Heart left ventricle (tissue), 16 donors: ENCODE results near the gene RITA1. TPM values are rescaled to one million over a fixed set of nuclear protein-coding genes. Genes with fewer than 3 reads are reported as not detected.

ENCODE experiments used
- ATAC-seq, 4 donors: fragments of 200-7000 bp; cut with Tn5 transposase; one replicate each; pipeline ENCODE4 v1.9.1; 2020 to 2022; ENCODE audit warnings: moderate library complexity in 4 of 4, mild to moderate bottlenecking in 3 of 4, moderate number of reproducible peaks in 1 of 4
- DNase-seq, 5 donors: peaks; one replicate each; pipeline ENCODE4 v3.0.0-alpha.2; 2020
- H3K27ac ChIP-seq, 12 donors: fragments of 200-600 bp; sonication (generic) in 4 of 12; one replicate each; pipeline versions ENCODE4 v1.5.0 to v1.8.0; 2016 to 2022; ENCODE audit warnings: mild to moderate bottlenecking in 2 of 12
- H3K27me3 ChIP-seq, 9 donors: fragments of 200-600 bp; sonication (generic) in 2 of 9; one replicate each; pipeline versions ENCODE4 v1.5.1 to v1.8.0; 2016 to 2022; ENCODE audit warnings: mild to moderate bottlenecking in 3 of 9
- H3K36me3 ChIP-seq, 9 donors: fragments of 200-600 bp; sonication (generic) in 2 of 9; one replicate each; pipeline versions ENCODE4 v1.5.0 to v1.8.0; 2018 to 2022; ENCODE audit warnings: mild to moderate bottlenecking in 2 of 9
- H3K4me1 ChIP-seq, 12 donors: fragments of 200-600 bp; sonication (generic) in 4 of 12; one replicate each; pipeline versions ENCODE4 v1.5.0 to v1.8.0; 2016 to 2022; ENCODE audit warnings: mild to moderate bottlenecking in 3 of 12
- H3K4me3 ChIP-seq, 12 donors: fragments of 200-600 bp; sonication (generic) in 4 of 12; one replicate each; pipeline versions ENCODE4 v1.5.0 to v1.8.0; 2017 to 2022; ENCODE audit warnings: mild to moderate bottlenecking in 9 of 12, moderate library complexity in 4 of 12
- H3K9me3 ChIP-seq, 12 donors: fragments of 200-600 bp; sonication (generic) in 4 of 12; one replicate each; pipeline versions ENCODE4 v1.5.0 to v1.8.0; 2016 to 2022; ENCODE audit warnings: mild to moderate bottlenecking in 1 of 12
- CTCF ChIP-seq, 12 donors: fragments of 200-600 bp; sonication (generic) in 4 of 12; IDR thresholded peaks; one replicate each; pipeline versions ENCODE4 v1.5.0 to v1.8.0; 2018 to 2022; ENCODE audit warnings: antibody characterized with exemption in 12 of 12, mild to moderate bottlenecking in 5 of 12
- POLR2A ChIP-seq, 2 donors: fragments of 450-650 bp; IDR thresholded peaks; one replicate each; pipeline ENCODE4 v1.6.1; 2017; ENCODE audit warnings: antibody characterized with exemption in 2 of 2, mild to moderate bottlenecking in 2 of 2, moderate library complexity in 2 of 2
- WGBS, 4 donors: extraction: QIAGEN DNeasy Blood & Tissue Kit in 2 of 4; methylation state at CpG; one replicate each; pipeline versions ENCODE4 v1.1.5 to v1.1.7; 2013 to 2018; 5-methylcytosine and 5-hydroxymethylcytosine counted together
- intact Hi-C, 10 donors: fragments of 100-400 bp; cut with DNase I; formaldehyde crosslinking; loops; one replicate each; pipeline versions ENCODE4 v1.11.1 to v1.14.2; 2022
- polyA plus RNA-seq, 2 donors: library from polyadenylated mRNA; stranded (reverse); fragments of 200-250 nt; gene quantifications; one replicate each; pipeline ENCODE4 v1.2.3, GENCODE V29; 2013
- total RNA-seq, 9 donors: library from RNA; depleted of rRNA in 2 of 9; stranded (reverse); fragments of >200 nt in 2 of 9; fragmentation: NEBNext Ultra II Directional in 3 of 9; extraction: Animal tissue kit (Norgen Biotek cat#: 25700) in 3 of 9; gene quantifications; one replicate each; pipeline versions ENCODE4 v1.1.0 to v1.2.4, GENCODE V29; 2016 to 2023
- donor health status: ischemic (EF 13 %, LVEDD 7.1; RV severe dilation, severe dysfunction).
- donor health status: healthy with polysubstance abuse.
- donor health status: DM: no; HTN: yes; CAD: no.
- donor health status: DM: no; HTN: no; CAD: no.
- donor health status: ischemic (EF 25% LVEDD 6.9; RV normal size, moderate dysfunction).
- donor health status: ischemic (EF 25% LVEDD 5.7; RV mildly dilated, moderate dysfunction).
- donor health status: healthy.
- donor health status: DM: yes; HTN: yes; CAD: no.
- donor health status: ischemic (EF 35%, LVEDD 5.7; RV mildly dilated, moderate dysfunction).
- donor health status: nonischemic (EF 11% LVEDD 7.7; RV severe dilation, severe dysfunction).
- donor health status: DM: yes; HTN: yes; CAD: no.
- donor health status: PGD.
- donor health status: ischemic (EF 29% LVEDD 5.4; RV normal size, mild dysfunction).
- donor health status: nonischemic (EF 23%, LVEDD 6.1; RV moderate dilation, normal function).

RITA1 gene
- total and polyA plus RNA-seq, 11 donors: 10.4 to 30.7 (median 14.7) TPM

- TF ChIP-seq POLR2A (IDR thresholded peaks at IDR 0.05) (no peak), CTCF (IDR thresholded peaks at IDR 0.05) (no peak)
- Histone ChIP-seq H3K27me3 (no peaks in the 10 kb centered on the region), H3K27ac (no peak overlapping the region), H3K36me3 (no peaks in the 10 kb centered on the region), H3K9me3 (no peaks in the 10 kb centered on the region), H3K4me3 (no peak overlapping the region), H3K4me1 (peaks cover 0 to 42% (median 0%) of the 10 kb centered on the region in 12 donors)
- intact Hi-C loops: loop anchor here in 1 of 10 donors (10.0 kb wide), 1 partner anchor 223 kb away; the partner anchor contains the start of gene SDSL
- 80 to 90% (median 85%) methylated on average over 9 to 14 of the region's 14 CpGs for WGBS, 4 donors
- no peak for DNase-seq
- ATAC-seq: no peak
These were observed 16.0 kb downstream of the RITA1 start for GRCh38 chr12:113201187-113202177.

GRCh38 chr12:113202300-113203075 lies 17.0 kb downstream of the RITA1 start:
- H3K4me1 ChIP-seq: peaks cover 0 to 47% (median 0%) of the 10 kb centered on the region in 12 donors
- intact Hi-C loops: loop anchor here in 1 of 10 donors (10.0 kb wide), 1 partner anchor 222 kb away; the partner anchor contains the start of gene SDSL
- no peak overlapping the region for H3K4me3 ChIP-seq
- H3K27me3 ChIP-seq: no peaks in the 10 kb centered on the region
- ATAC-seq (no peak), DNase-seq (no peak)
- no peaks in the 10 kb centered on the region for H3K9me3 ChIP-seq
- 84 to 94% (median 93%) methylated on average over 4 of the region's 4 CpGs for WGBS, 4 donors
- TF ChIP-seq POLR2A (IDR thresholded peaks at IDR 0.05): no peak
- TF ChIP-seq CTCF (IDR thresholded peaks at IDR 0.05): no peak
- H3K36me3 ChIP-seq: no peaks in the 10 kb centered on the region
- H3K27ac ChIP-seq: no peak overlapping the region

GRCh38 chr12:113203852-113204760 lies 18.6 kb downstream of the RITA1 start:
- DNase-seq: no peak
- TF ChIP-seq CTCF (IDR thresholded peaks at IDR 0.05) (no peak), POLR2A (IDR thresholded peaks at IDR 0.05) (no peak)
- WGBS, 4 donors: 93 to 94% (median 94%) methylated on average over 8 of the region's 8 CpGs
- peak overlapping the region in 1 of 12 donors; percentile 49 for H3K27ac ChIP-seq
- no peaks in the 10 kb centered on the region for H3K9me3 ChIP-seq
- H3K27me3 ChIP-seq: no peaks in the 10 kb centered on the region
- intact Hi-C loops: loop anchor here in 1 of 10 donors (10.0 kb wide), 1 partner anchor 221 kb away; the partner anchor contains the start of gene SDSL
- H3K4me1 ChIP-seq: peaks cover 0 to 63% (median 10%) of the 10 kb centered on the region in 12 donors
- ATAC-seq: no peak
- no peaks in the 10 kb centered on the region for H3K36me3 ChIP-seq
- no peak overlapping the region for H3K4me3 ChIP-seq
